Smooth muscle cell (in vitro differentiated cells): ENCODE results near the gene RMND5B. TPM values are rescaled to one million over a fixed set of nuclear protein-coding genes. Genes with fewer than 3 reads are reported as not detected.
A peak's percentile ranks its signal among the peaks of the same experiment; 100 is the strongest.

Experiments used
- DNase-seq: peaks from one replicate; lab custom pipeline; 2025; ENCODE audit not compliant: unreplicated experiment; lab: John Stamatoyannopoulos, UW
- H2AFZ ChIP-seq: fragments of 200-600 bp; sonication (generic); 2 replicates; pipeline ENCODE4 v1.6.0; 2016; ENCODE audit warnings: antibody characterized with exemption, low read depth, mild to moderate bottlenecking
- H3F3A ChIP-seq: fragments of 200-600 bp; sonication (generic); 2 replicates; pipeline ENCODE4 v1.6.0; 2017; ENCODE audit warnings: antibody characterized with exemption, low read depth
- H3K27ac ChIP-seq: fragments of 200-600 bp; sonication (generic); 2 replicates; pipeline ENCODE4 v1.5.1; 2016; ENCODE audit warnings: low read depth, mild to moderate bottlenecking
- H3K27me3 ChIP-seq: fragments of 200-600 bp; sonication (generic); 2 replicates; pipeline ENCODE4 v1.6.1; 2016; ENCODE audit warnings: low read depth, mild to moderate bottlenecking
- H3K36me3 ChIP-seq: fragments of 200-600 bp; sonication (generic); 2 replicates; pipeline ENCODE4 v1.5.1; 2016; ENCODE audit warnings: low read depth
- H3K4me1 ChIP-seq: fragments of 200-600 bp; sonication (generic); 2 replicates; pipeline ENCODE4 v1.5.1; 2016; ENCODE audit warnings: low read depth
- H3K4me2 ChIP-seq: fragments of 200-600 bp; sonication (generic); 2 replicates; pipeline ENCODE4 v1.6.0; 2016; ENCODE audit warnings: mild to moderate bottlenecking
- H3K4me3 ChIP-seq: fragments of 200-600 bp; sonication (generic); 2 replicates; pipeline ENCODE4 v1.5.1; 2016; ENCODE audit warnings: mild to moderate bottlenecking
- H3K79me2 ChIP-seq: fragments of 200-600 bp; sonication (generic); 2 replicates; pipeline ENCODE4 v1.6.0; 2016; ENCODE audit warnings: low read depth, mild to moderate bottlenecking
- H3K9ac ChIP-seq: fragments of 200-600 bp; sonication (generic); 2 replicates; pipeline ENCODE4 v1.6.0; 2016; ENCODE audit warnings: low read depth
- H3K9me3 ChIP-seq: fragments of 200-600 bp; sonication (generic); replicated peaks from 2 replicates; pipeline ENCODE4 v1.5.1; 2016; ENCODE audit warnings: low read depth
- H4K20me1 ChIP-seq: fragments of 200-600 bp; sonication (generic); 2 replicates; pipeline ENCODE4 v1.6.0; 2016; ENCODE audit warnings: low read depth
- CTCF ChIP-seq: fragments of 200-600 bp; sonication (generic); IDR thresholded peaks from 2 replicates; pipeline ENCODE4 v1.5.1; 2017; ENCODE audit warnings: borderline replicate concordance, mild to moderate bottlenecking, antibody characterized with exemption; ENCODE audit not compliant: insufficient read depth, poor library complexity, severe bottlenecking
- WGBS: methylation state at CpG from one replicate; pipeline ENCODE4 v1.1.7; 2016; ENCODE audit warnings: low lambda C conversion rate; 5-methylcytosine and 5-hydroxymethylcytosine counted together
- polyA plus RNA-seq: library from polyadenylated mRNA; unstranded; fragments of >200 nt; fragmentation: Nextera tagmentation; extraction: Ambion mirVana; gene quantifications from 2 replicates; pipeline ENCODE4 v1.2.1, GENCODE V29; 2016
- total RNA-seq: library from RNA; depleted of rRNA; stranded (reverse); fragments of >200 nt; gene quantifications from 2 replicates; pipeline ENCODE4 v1.2.3, GENCODE V29; 2014

Gene RMND5B
- total and polyA plus RNA-seq, 2 experiments from 2014 or later = 18.2 to 20.8 TPM

DNA sequence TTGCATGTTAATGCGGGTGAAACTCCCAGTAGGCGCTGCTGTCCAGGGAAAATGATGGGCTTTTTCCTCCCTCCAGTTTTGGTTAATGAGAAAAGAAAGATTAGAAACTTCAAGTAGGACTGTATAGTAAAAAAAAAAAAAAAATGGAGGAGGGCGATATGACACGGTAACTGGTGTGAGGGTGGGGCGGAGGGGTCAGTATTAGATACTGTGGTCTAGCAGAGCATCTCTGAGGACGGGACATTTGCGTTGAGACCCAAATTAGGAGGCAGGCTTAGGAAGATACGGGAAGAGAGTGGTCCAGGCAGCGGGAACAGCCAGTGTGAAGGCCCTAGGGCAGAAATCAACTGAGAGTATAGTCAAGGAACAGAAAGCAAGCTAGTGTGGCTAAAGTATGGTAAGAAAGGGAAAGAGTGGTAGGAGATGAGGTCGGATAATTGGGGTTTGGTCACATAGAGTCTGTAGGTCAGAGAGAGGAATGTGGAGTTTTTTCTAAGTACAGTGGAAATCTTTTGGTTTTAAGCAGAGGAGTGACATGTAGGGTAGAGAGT, 707 bp downstream of the RMND5B start:
- H3F3A ChIP-seq = no peaks in the 10 kb centered on the region
- peak overlapping the region; percentile 90 for H3K4me2 ChIP-seq
- H3K79me2 ChIP-seq = no peaks in the 10 kb centered on the region
- H4K20me1 ChIP-seq = no peaks in the 10 kb centered on the region
- no peaks in the 10 kb centered on the region for H3K27me3 ChIP-seq
- 26% methylated on average over 10 of the region's 10 CpGs for WGBS
- peak overlapping the region; percentile 59 for H3K9ac ChIP-seq
- peak overlapping the region; percentile 79 for H2AFZ ChIP-seq
- no peaks in the 10 kb centered on the region for H3K36me3 ChIP-seq
- TF ChIP-seq CTCF = no peak
- H3K27ac ChIP-seq = peak overlapping the region; percentile 62
- peak overlapping the region; percentile 74 for H3K4me3 ChIP-seq
- no peak for DNase-seq
- no peaks in the 10 kb centered on the region for H3K9me3 ChIP-seq
- H3K4me1 ChIP-seq = peaks cover 10% of the 10 kb centered on the region

DNA sequence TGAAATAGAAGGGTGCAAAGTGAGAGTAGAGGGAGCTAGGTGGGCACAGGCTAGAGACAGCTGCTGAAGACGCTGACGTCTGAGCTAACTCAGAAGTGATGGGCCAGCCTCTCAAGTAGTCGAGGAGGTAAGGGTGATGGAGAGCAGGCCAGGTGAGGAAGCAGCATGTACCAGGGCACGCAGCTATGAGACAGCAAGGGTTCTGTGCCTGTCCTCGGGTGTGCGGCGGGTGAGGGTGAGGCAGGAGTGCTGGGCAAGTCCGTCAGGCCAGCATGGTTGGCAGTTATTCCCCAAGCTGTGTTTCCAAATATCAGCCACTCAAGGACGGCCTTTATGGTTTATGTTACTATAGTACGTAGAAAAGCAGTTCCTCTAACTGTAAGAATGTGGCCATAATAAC, 6.2 kb downstream of the RMND5B start:
- Histone ChIP-seq H3K9me3 (no peaks in the 10 kb centered on the region), H4K20me1 (no peaks in the 10 kb centered on the region), H3K36me3 (no peaks in the 10 kb centered on the region), H2AFZ (no peak overlapping the region), H3K79me2 (no peaks in the 10 kb centered on the region), H3K27ac (no peak overlapping the region), H3K4me1 (no peaks in the 10 kb centered on the region), H3K4me3 (no peak overlapping the region), H3K27me3 (no peaks in the 10 kb centered on the region), H3F3A (no peaks in the 10 kb centered on the region), H3K4me2 (no peak overlapping the region), H3K9ac (no peak overlapping the region)
- no peak for DNase-seq
- no peak for TF ChIP-seq CTCF
- 92% methylated on average over 10 of the region's 10 CpGs for WGBS

DNA sequence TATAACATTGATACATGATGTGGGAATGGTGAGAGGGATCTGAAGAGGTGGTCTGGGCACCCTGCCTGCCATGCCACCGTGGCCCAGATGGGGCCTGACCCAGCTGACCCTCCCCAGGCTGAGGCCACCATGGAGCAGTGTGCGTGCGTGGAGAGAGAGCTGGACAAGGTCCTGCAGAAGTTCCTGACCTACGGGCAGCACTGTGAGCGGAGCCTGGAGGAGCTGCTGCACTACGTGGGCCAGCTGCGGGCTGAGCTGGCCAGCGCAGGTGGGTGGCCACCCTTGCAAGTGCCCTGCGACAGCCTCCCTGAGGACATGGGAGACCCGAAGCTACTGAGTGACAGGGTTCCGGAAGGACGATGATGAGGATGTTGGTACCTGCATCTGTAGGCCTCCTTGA, 7.2 kb downstream of the RMND5B start:
- DNase-seq = no peak
- H3K9ac ChIP-seq = no peak overlapping the region
- H3K79me2 ChIP-seq = no peaks in the 10 kb centered on the region
- 98% methylated on average over 12 of the region's 12 CpGs for WGBS
- H3K27ac ChIP-seq = no peak overlapping the region
- H3K36me3 ChIP-seq = no peaks in the 10 kb centered on the region
- H2AFZ ChIP-seq = no peak overlapping the region
- no peaks in the 10 kb centered on the region for H3K4me1 ChIP-seq
- H3K27me3 ChIP-seq = no peaks in the 10 kb centered on the region
- no peak for TF ChIP-seq CTCF
- no peak overlapping the region for H3K4me2 ChIP-seq
- H4K20me1 ChIP-seq = no peaks in the 10 kb centered on the region
- H3F3A ChIP-seq = no peaks in the 10 kb centered on the region
- no peaks in the 10 kb centered on the region for H3K9me3 ChIP-seq
- H3K4me3 ChIP-seq = no peak overlapping the region

DNA sequence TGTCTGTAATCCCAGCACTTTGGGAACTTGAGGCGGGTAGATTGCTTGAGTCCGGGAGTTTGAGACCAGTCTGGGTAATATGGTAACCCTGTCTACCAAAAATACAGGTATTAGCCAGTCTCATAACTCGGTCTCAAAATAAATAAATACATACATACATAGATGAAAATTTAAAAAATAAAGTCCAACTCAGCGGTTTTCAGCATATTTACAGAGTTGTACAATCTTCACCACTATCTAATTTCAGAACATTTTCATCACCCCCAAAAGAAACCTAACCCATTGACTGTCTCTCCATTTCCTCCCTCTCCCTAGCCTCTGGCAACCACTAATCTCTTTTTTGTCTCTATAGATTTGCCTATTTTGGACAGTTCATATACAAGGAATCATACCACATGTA, 10.7 kb downstream of the RMND5B start:
- 100% methylated on average over 4 of the region's 4 CpGs for WGBS
- Histone ChIP-seq H3K79me2 (no peaks in the 10 kb centered on the region), H4K20me1 (no peaks in the 10 kb centered on the region), H3K27me3 (no peaks in the 10 kb centered on the region), H3K9ac (no peak overlapping the region), H3K9me3 (no peaks in the 10 kb centered on the region), H3K4me1 (no peaks in the 10 kb centered on the region), H3K36me3 (no peaks in the 10 kb centered on the region), H3K4me2 (no peak overlapping the region), H2AFZ (no peak overlapping the region), H3F3A (no peaks in the 10 kb centered on the region), H3K4me3 (no peak overlapping the region), H3K27ac (no peak overlapping the region)
- no peak for TF ChIP-seq CTCF
- no peak for DNase-seq
